Osteoblast (primary cell): Measurements from ENCODE around the gene RECK. TPM values are rescaled to one million over a fixed set of nuclear protein-coding genes. Genes with fewer than 3 reads are reported as not detected.
A peak's percentile ranks its signal among the peaks of the same experiment; 100 is the strongest.

Source experiments
- DNase-seq: peaks from one replicate; pipeline ENCODE4 v3.0.0; 2011; ENCODE audit warnings: low spot score, mixed read lengths; ENCODE audit not compliant: insufficient read length; ENCODE audit errors: missing footprints
- H2AFZ ChIP-seq: 2 replicates; pipeline ENCODE4 v1.6.0; 2011; ENCODE audit warnings: mild to moderate bottlenecking, low read length
- H3K27ac ChIP-seq: 2 replicates; pipeline ENCODE4 v1.5.1; 2011; ENCODE audit warnings: mild to moderate bottlenecking, low read depth, low read length, moderate library complexity
- H3K27me3 ChIP-seq: 2 replicates; pipeline ENCODE4 v1.6.0; 2012; ENCODE audit warnings: mild to moderate bottlenecking, control low read depth, inconsistent platforms, low read length, moderate library complexity; ENCODE audit not compliant: insufficient read depth
- H3K36me3 ChIP-seq: 2 replicates; pipeline ENCODE4 v1.5.1; 2011; ENCODE audit warnings: mild to moderate bottlenecking, low read length, control low read depth, moderate library complexity; ENCODE audit not compliant: insufficient read depth
- H3K4me1 ChIP-seq: 2 replicates; pipeline ENCODE4 v1.5.1; 2011; ENCODE audit warnings: mild to moderate bottlenecking, low read length, control low read depth, moderate library complexity; ENCODE audit not compliant: insufficient read depth
- H3K4me2 ChIP-seq: 2 replicates; pipeline ENCODE4 v1.6.0; 2011; ENCODE audit warnings: mild to moderate bottlenecking, low read length; ENCODE audit not compliant: insufficient read depth
- H3K4me3 ChIP-seq: fragments of 200-600 bp; sonication (generic); 3 replicates; pipeline ENCODE4 v1.5.1; 2012; ENCODE audit warnings: mild to moderate bottlenecking, low read length, inconsistent platforms; ENCODE audit not compliant: insufficient read depth
- H3K79me2 ChIP-seq: 2 replicates; pipeline ENCODE4 v1.6.0; 2012; ENCODE audit warnings: mild to moderate bottlenecking, low read length, control low read depth, inconsistent platforms; ENCODE audit not compliant: insufficient read depth
- H3K9me3 ChIP-seq: 2 replicates; pipeline ENCODE4 v1.5.1; 2011; ENCODE audit warnings: low read depth, low read length, control low read depth
- H4K20me1 ChIP-seq: 2 replicates; pipeline ENCODE4 v1.6.0; 2012; ENCODE audit warnings: mild to moderate bottlenecking, low read length, control low read depth; ENCODE audit not compliant: insufficient read depth
- total RNA-seq: library from RNA; depleted of rRNA; stranded (reverse); fragments of >200 nt; gene quantifications from 2 replicates; pipeline ENCODE4 v1.2.3, GENCODE V29; 2012
- TF ChIP-seq, protein P1 (sequence below): IDR thresholded peaks from 2 replicates; pipeline ENCODE4 v1.5.1; 2011; ENCODE audit warnings: mild to moderate bottlenecking, low read depth, low read length, moderate library complexity; ENCODE audit errors: extremely low read depth

Gene RECK
- total RNA-seq, 1 donor, result 31.5 TPM

DNA sequence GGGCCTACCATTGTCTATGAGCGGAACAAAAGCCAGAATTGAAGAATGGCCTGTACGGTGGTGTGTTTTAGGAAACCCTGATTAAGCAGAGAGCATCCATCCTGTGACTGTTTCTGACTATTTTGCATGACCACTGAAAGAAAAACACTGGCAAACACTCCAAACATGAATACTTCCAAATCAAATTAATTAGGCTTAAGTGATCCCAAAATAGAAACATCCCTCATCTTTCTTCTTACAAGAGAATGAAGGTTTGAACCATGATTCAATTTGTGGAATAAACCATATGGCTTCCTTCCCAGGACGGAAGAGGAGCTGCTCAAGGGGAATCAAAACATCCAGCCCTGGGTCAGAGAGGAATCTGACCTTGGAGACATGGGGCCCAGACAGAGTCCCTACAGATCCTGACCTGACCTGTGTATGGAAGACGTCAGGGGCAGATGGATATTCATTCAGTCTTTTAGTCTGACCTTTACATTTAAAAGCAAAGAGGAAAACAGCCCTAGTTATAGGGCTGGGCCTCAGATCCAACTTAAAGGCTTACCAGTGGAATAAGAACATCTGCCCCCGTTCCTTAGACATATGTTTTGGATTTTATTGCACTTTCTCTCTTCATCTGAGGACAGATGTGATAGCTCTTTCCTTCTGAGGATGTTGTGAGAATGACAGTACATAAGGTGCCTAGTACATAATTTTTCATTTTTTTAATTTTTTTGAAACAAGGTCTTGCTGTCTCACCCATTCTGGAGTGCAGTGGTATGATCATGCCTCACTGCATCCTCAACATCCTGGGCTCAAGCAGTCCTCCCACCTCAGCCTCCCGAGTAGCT lies 17.6 kb upstream of the RECK start:
- Histone ChIP-seq H2AFZ (peak overlapping the region; percentile 52), H3K36me3 (no peaks in the 10 kb centered on the region), H3K9me3 (no peaks in the 10 kb centered on the region), H3K4me3 (no peak overlapping the region), H3K4me1 (peaks cover 21% of the 10 kb centered on the region), H3K27ac (peak overlapping the region; percentile 1), H4K20me1 (no peaks in the 10 kb centered on the region), H3K79me2 (no peaks in the 10 kb centered on the region), H3K27me3 (no peaks in the 10 kb centered on the region), H3K4me2 (no peak overlapping the region)
- DNase-seq, result peak; percentile 48
- TF ChIP-seq, protein P1, sequence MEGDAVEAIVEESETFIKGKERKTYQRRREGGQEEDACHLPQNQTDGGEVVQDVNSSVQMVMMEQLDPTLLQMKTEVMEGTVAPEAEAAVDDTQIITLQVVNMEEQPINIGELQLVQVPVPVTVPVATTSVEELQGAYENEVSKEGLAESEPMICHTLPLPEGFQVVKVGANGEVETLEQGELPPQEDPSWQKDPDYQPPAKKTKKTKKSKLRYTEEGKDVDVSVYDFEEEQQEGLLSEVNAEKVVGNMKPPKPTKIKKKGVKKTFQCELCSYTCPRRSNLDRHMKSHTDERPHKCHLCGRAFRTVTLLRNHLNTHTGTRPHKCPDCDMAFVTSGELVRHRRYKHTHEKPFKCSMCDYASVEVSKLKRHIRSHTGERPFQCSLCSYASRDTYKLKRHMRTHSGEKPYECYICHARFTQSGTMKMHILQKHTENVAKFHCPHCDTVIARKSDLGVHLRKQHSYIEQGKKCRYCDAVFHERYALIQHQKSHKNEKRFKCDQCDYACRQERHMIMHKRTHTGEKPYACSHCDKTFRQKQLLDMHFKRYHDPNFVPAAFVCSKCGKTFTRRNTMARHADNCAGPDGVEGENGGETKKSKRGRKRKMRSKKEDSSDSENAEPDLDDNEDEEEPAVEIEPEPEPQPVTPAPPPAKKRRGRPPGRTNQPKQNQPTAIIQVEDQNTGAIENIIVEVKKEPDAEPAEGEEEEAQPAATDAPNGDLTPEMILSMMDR, result no peak

DNA sequence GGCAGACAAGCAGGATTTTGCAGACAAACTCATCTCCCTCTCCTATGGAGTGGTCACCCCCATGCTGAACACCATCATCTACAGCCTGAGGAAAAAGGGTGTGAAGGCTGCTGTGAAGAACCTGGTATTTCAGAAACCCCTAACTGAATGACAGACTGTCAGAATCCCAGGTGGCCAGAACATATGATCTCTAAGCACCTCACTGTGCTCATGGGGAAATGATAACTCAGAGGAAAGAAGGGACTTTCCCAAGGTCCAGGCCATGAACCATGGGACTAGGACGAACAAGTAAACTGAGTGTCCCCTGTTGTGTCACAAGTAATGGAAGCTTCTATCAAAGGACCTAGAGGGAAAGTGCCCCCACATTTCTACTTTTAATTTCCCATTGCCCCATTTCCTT lies 14.7 kb upstream of the RECK start:
- H3K27ac ChIP-seq, result no peak overlapping the region
- no peak for DNase-seq
- H2AFZ ChIP-seq, result no peak overlapping the region
- peaks cover 14% of the 10 kb centered on the region for H3K4me1 ChIP-seq
- no peaks in the 10 kb centered on the region for H3K27me3 ChIP-seq
- H4K20me1 ChIP-seq, result no peaks in the 10 kb centered on the region
- no peaks in the 10 kb centered on the region for H3K36me3 ChIP-seq
- no peaks in the 10 kb centered on the region for H3K9me3 ChIP-seq
- TF ChIP-seq, protein P1, result no peak
- no peak overlapping the region for H3K4me2 ChIP-seq
- no peaks in the 10 kb centered on the region for H3K79me2 ChIP-seq
- no peak overlapping the region for H3K4me3 ChIP-seq

DNA sequence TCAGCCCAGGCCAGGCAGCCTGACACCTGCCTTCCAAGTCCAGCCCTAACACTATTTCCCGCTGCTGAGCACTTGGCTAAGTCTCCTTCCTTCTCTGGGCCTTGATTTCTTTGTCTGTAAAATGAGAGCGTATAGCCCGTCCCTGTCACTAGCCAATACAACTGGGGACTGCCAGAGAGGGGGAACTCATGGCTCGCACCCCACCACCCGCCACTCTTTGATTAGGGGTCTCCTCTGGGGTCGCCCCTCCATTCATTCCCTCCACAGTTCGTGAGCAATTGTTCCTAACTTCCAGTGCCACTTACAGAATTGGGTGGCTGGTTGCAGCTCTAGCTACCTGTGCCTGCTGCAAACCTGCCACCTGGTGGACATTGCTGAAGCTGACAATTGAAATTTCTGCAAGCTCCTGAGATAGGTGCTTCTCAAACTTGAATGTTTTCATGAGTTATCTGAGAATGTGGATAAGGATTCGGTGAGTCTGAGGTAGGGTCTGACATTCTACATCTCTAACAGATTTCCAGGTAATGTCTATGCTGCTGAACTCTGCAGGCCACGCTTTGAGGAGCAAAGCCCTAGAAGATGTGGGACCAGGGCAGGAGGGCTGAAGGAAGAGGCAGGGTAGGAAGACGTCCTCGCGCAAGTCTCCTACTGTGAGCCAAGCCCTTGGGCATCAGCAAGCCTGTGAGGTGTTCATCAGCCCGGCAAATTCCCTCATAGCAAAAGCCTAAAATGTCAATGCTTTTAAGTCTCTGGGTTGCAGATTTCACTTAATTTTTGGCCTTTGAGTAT lies 13.3 kb upstream of the RECK start:
- TF ChIP-seq, protein P1, result peak; percentile 88
- Histone ChIP-seq H3K4me1 (peaks cover 7% of the 10 kb centered on the region), H3K27me3 (no peaks in the 10 kb centered on the region), H3K4me3 (no peak overlapping the region), H3K9me3 (no peaks in the 10 kb centered on the region), H3K79me2 (no peaks in the 10 kb centered on the region), H2AFZ (peak overlapping the region; percentile 68), H3K4me2 (no peak overlapping the region), H3K36me3 (no peaks in the 10 kb centered on the region), H3K27ac (no peak overlapping the region), H4K20me1 (no peaks in the 10 kb centered on the region)
- DNase-seq, result peak; percentile 82

DNA sequence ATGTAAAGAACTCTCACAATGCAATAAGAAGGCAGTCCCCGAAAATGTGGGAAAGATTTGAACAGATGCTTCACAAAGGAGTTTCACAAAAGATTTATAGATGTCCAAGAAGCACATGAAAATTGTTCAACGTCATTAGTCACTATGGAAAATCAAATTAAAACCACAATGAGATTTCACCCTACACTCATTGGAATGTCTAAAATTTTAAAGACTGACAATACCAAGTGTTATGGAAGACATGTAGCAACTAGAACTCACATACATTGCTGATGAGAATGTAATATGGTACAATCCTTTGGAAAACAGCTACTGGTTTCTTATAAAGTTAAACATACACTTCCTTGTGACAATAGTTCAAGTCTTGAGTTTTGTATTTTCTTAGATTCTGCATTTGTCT lies 11.0 kb upstream of the RECK start:
- peaks cover 19% of the 10 kb centered on the region for H3K4me1 ChIP-seq
- H3K27me3 ChIP-seq, result no peaks in the 10 kb centered on the region
- no peaks in the 10 kb centered on the region for H4K20me1 ChIP-seq
- H2AFZ ChIP-seq, result no peak overlapping the region
- no peak overlapping the region for H3K4me2 ChIP-seq
- TF ChIP-seq, protein P1, result no peak
- DNase-seq, result no peak
- no peaks in the 10 kb centered on the region for H3K79me2 ChIP-seq
- H3K36me3 ChIP-seq, result no peaks in the 10 kb centered on the region
- H3K27ac ChIP-seq, result no peak overlapping the region
- no peaks in the 10 kb centered on the region for H3K9me3 ChIP-seq
- no peak overlapping the region for H3K4me3 ChIP-seq
